Measurements from ENCODE around the gene RIMBP2. TPM values are rescaled to one million over a fixed set of nuclear protein-coding genes. Genes with fewer than 3 reads are reported as not detected.
A peak's percentile ranks its signal among the peaks of the same experiment; 100 is the strongest.

RIMBP2 gene
- total and polyA plus RNA-seq, 5 donors: 0.05 to 0.28 TPM; not detected in 3

DNA sequence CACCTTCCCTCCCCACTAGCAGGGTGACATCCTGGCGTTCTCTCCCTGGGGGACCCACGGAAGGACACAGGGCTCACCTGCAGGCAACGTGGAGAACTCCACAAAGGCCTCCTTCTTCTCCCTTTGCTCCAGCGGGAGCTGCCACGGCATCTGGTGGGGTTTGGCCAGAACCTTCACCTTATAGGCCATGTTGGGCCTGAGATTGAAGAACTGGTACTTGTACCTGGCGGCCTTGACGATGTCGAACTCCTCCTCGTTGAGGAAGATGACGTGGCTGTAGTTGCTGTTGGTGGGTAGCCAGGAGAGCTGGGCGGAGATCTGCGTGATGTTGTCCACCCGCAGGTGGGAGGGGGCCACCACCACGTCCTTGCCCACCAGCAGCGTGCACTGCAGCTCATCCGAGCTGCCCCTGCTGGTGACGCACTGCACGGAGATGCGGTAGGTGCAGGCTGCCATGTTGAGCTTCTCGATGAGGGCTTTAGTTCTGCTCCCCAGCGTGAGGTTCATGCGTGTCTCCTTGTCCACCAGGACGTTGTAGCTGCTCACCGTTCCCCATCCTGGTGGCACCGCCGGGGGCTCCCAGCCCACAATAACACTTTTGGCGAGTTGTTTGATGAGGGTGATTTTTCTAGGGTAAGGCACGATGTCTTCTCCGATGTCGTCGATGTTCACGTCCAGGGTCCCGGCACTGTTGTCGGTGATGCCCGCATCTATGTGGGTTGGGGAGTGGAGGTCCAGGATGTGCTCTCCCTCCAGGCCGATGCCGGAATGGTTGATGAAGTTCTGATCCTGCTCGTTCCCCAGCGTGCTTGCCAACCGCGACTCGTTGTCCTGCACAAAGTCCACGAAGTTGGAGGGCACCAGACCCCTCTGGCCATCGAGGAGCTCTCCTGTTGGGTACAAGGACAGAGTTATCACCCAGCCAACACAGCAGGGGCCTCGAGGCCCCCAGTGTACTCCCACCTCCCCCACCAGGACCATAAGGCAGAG lies 274.0 kb downstream of the RIMBP2 start:
- Histone ChIP-seq H3K27me3 (ENCODE audit: control insufficient read depth, insufficient read depth) (no peaks in the 10 kb centered on the region), H3K4me3 (ENCODE audit: low read length) (no peak overlapping the region), H3K4me1 (ENCODE audit: control insufficient read depth, insufficient read depth, low read length) (no peaks in the 10 kb centered on the region), H3K9me3 (ENCODE audit: control insufficient read depth, low read length) (no peaks in the 10 kb centered on the region), H3K27ac (ENCODE audit: low read length) (no peak overlapping the region)
- intact Hi-C loops (cut with DNase I): no loop called here
- WGBS: 91% methylated on average over 45 of the region's 45 CpGs
- ATAC-seq (no peak), DNase-seq (peak in 1 of 3 donors; percentile 41)

DNA sequence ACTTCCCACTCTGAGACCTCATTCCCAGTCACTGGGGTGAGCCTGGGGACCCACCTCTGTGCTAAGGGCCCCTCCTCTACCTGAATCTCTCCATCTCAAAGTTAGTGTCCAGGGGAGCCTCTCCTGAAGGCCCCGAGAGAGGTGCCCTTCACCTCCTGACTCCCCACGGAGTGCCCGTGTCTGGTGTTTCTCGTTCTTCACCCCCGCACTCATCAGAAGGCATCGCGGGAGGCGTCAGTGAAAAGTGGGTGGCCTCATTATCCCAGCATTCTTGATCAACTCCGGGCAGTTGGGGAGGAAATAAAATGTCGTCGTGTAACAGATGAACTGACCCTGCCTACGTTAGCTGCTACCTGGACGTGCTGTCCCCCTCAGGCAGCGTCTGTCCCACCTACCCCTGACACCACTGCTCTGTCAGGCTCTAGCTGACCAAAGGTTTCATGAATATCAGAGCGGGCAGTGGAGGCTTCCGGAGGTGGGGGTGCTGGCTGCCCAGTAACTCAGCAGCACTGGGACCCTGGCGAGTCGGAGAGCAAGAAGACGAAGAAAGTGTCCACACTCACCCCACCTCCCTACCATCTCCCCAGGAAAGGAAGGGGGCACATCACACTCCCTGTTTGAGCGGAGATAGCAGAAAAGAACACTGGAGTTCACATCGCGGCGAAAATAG lies 275.6 kb downstream of the RIMBP2 start:
- intact Hi-C loops (cut with DNase I): no loop called here

DNA sequence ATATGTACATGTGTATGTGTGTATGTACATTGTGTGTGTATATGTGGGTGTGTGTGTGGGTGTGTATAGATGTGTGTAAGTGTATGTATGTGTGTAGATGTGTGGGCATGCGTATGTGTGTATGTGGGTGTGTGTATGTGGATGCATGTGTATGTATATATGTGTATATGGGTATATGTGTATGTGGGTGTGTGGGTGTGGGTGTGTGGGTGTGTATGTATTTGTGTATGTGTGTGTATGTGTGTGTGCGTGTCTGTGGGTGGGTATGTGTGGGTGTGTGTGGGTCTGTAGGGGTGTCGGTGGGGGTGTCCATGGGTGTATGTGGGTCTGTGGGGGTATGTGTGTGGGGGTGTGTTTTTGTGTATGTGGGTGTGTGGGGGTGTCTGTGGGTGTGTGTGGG lies 276.8 kb downstream of the RIMBP2 start:
- H3K4me3 ChIP-seq (ENCODE audit: low read length): no peak overlapping the region
- H3K27ac ChIP-seq (ENCODE audit: low read length): no peak overlapping the region
- H3K9me3 ChIP-seq (ENCODE audit: control insufficient read depth, low read length): no peaks in the 10 kb centered on the region
- H3K27me3 ChIP-seq (ENCODE audit: control insufficient read depth, insufficient read depth): no peaks in the 10 kb centered on the region
- DNase-seq: no peak
- 95% methylated on average over 3 of the region's 3 CpGs for WGBS
- H3K4me1 ChIP-seq (ENCODE audit: control insufficient read depth, insufficient read depth, low read length): no peaks in the 10 kb centered on the region
- intact Hi-C loops (cut with DNase I): no loop called here
- ATAC-seq: no peak

More for the DNA sequence above, 275.6 kb downstream of the RIMBP2 start:
- H3K4me3 ChIP-seq (ENCODE audit: low read length): no peak overlapping the region
- no peaks in the 10 kb centered on the region for H3K9me3 ChIP-seq (ENCODE audit: control insufficient read depth, low read length)
- no peaks in the 10 kb centered on the region for H3K27me3 ChIP-seq (ENCODE audit: control insufficient read depth, insufficient read depth)
- no peaks in the 10 kb centered on the region for H3K4me1 ChIP-seq (ENCODE audit: control insufficient read depth, insufficient read depth, low read length)
- H3K27ac ChIP-seq (ENCODE audit: low read length): no peak overlapping the region
- no peak for ATAC-seq
- peak in 1 of 3 donors; percentile 16 for DNase-seq
- 92% methylated on average over 23 of the region's 23 CpGs for WGBS

DNA sequence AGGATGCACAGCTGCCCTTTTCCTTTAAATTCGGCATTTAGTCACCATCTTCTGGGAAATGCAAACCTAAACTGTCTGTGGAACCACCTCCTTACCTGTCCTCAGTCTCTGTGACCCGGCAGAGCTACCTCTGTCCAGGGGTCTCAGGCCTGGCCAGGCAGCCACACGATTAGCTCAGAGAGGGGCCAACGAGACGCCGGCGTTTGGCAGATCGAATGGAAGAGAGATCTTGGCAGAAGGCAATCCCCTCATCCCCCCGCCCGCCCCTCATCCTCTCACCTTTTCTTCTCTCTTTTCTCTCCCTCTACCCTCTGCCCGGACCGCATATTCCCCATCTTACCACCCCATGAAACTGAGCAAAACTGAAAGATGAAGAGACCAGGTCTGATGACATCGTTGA lies 277.4 kb downstream of the RIMBP2 start:
- 93% methylated on average over 13 of the region's 13 CpGs for whole genome bisulfite sequencing
- DNase-seq: peak in 1 of 3 donors; percentile 7
- Histone ChIP-seq H3K27me3 (ENCODE audit: control insufficient read depth, insufficient read depth) (no peaks in the 10 kb centered on the region), H3K27ac (ENCODE audit: low read length) (no peak overlapping the region), H3K4me3 (ENCODE audit: low read length) (no peak overlapping the region), H3K4me1 (ENCODE audit: control insufficient read depth, insufficient read depth, low read length) (no peaks in the 10 kb centered on the region), H3K9me3 (ENCODE audit: control insufficient read depth, low read length) (no peaks in the 10 kb centered on the region)
- ATAC-seq: no peak
- intact Hi-C loops (cut with DNase I): no loop called here

DNA sequence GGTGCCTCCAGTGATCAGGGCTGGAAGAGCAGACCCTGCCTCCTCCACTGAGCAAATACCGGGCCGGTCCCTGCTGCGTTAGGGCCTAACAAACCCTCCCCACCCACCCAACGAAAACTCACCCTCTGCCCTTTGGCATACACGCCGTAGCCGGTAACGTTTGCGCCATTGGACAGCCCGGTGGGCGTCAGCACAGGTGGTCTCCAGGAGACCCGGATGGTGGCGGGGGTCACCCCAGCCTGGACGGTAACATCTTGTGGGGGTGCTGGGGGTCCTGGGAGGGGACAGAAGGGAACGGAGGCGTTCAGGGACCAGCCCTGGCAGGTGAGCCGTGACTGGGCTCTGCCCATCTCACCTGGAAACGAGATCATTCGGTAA lies 277.9 kb downstream of the RIMBP2 start:
- H3K27me3 ChIP-seq (ENCODE audit: control insufficient read depth, insufficient read depth): no peaks in the 10 kb centered on the region
- H3K4me3 ChIP-seq (ENCODE audit: low read length): no peak overlapping the region
- no peaks in the 10 kb centered on the region for H3K9me3 ChIP-seq (ENCODE audit: control insufficient read depth, low read length)
- intact Hi-C loops (cut with DNase I): no loop called here
- H3K4me1 ChIP-seq (ENCODE audit: control insufficient read depth, insufficient read depth, low read length): no peaks in the 10 kb centered on the region
- ATAC-seq (no peak), DNase-seq (peak in 1 of 3 donors; percentile 32)
- H3K27ac ChIP-seq (ENCODE audit: low read length): no peak overlapping the region
- WGBS: 95% methylated on average over 19 of the region's 19 CpGs

DNA sequence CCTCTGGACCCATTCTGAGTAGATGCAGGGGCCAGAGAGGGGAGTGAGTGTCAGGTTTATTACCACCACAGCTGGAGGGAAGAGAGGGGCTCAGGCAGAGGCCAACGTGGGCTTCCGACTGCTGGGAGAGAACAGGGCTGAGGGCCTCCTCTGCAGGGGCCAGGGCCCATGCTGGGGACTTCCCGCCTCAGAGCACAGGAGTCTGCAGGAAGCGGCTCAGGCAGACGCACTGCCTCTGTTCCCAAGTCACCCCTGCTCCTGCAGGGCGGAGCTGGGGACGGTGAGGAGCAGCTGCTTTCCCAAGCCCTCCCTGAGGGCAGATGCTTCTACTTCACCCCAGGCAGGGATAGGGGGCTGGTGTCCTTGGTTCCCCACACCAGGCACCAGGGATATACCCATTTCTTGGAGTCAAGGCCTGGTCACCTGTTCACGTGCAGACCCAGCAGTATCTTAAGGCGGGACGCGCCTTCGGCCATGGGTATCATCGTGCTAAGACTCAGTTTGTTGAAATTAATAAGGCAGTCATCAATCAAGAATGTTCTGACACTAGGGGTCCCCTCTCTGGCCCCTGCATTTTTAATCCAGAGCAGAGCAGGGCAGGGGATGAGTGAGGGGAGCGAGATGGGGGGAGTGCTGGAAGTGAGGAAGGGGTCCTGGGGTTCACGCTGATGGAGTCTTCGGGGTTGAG lies 278.4 kb downstream of the RIMBP2 start:
- H3K9me3 ChIP-seq (ENCODE audit: control insufficient read depth, low read length): no peaks in the 10 kb centered on the region
- intact Hi-C loops (cut with DNase I): no loop called here
- no peak for ATAC-seq

DNA sequence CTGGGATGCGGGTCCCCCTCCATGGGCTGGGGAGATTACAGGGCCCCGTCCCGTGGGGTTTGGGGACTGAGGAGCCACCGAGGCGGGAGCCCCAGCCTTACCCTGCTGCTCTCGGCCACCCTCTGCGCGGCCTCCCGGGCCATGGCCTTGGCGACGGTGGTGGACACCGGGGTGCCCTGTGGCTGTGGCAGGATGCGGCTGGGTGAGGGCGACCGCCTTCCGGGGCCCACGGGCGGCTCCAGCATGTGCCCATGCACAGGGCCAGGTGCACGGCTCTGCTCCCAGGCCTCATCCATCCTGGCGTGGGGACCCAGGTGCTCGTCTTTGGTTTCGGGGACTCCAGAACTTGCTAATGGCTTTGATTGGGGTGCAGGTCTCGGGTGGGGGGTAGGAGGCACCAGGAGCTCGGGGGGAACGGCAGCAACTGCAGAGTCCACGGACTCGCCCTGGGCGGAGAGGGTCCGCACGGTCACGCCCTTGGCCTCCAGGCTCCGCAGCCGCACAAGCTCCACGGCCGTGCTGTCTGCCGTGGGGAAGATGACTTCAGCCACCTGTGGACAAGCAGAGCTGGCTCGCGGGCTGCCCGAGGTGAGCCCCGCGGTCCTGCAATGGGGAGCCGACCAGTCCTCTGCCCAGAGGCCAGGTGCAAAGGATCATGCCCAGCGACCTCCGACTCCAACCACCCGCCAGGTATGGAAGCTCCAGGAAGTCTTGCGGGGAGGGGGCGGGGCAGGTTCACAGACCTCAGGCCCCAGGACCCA lies 279.2 kb downstream of the RIMBP2 start:
- DNase-seq (peak in 1 of 3 donors; percentile 43), ATAC-seq (no peak)
- 94% methylated on average over 47 of the region's 47 CpGs for WGBS
- no peaks in the 10 kb centered on the region for H3K9me3 ChIP-seq (ENCODE audit: control insufficient read depth, low read length)
- H3K27me3 ChIP-seq (ENCODE audit: control insufficient read depth, insufficient read depth): no peaks in the 10 kb centered on the region
- intact Hi-C loops (cut with DNase I): no loop called here
- H3K4me3 ChIP-seq (ENCODE audit: low read length): no peak overlapping the region
- no peak overlapping the region for H3K27ac ChIP-seq (ENCODE audit: low read length)
- no peaks in the 10 kb centered on the region for H3K4me1 ChIP-seq (ENCODE audit: control insufficient read depth, insufficient read depth, low read length)

More for the DNA sequence above, 278.4 kb downstream of the RIMBP2 start:
- H3K27me3 ChIP-seq (ENCODE audit: control insufficient read depth, insufficient read depth): no peaks in the 10 kb centered on the region
- H3K4me3 ChIP-seq (ENCODE audit: low read length): no peak overlapping the region
- H3K4me1 ChIP-seq (ENCODE audit: control insufficient read depth, insufficient read depth, low read length): no peaks in the 10 kb centered on the region
- 88% methylated on average over 16 of the region's 16 CpGs for WGBS
- no peak overlapping the region for H3K27ac ChIP-seq (ENCODE audit: low read length)
- DNase-seq: no peak

DNA sequence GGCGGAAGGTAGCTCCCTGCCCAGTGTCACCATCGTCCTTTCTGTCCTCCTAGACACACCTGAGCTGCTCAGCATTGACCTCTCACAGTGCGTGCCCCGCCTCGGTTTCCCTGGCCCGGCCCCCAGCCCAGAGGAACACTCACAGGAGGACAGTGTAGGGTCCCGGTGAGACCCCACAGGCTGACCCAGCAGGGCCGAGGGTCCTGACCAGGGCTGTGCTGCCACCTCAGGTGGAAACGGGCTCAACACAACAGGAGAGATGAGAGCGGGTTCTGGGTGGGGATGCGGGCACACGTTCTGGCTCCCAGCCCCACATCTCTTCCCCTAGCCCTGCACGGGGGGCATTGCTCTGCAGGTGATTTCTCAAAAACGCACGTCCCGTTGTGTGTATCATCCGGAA lies 280.3 kb downstream of the RIMBP2 start:
- Histone ChIP-seq H3K4me3 (ENCODE audit: low read length) (no peak overlapping the region), H3K4me1 (ENCODE audit: control insufficient read depth, insufficient read depth, low read length) (no peaks in the 10 kb centered on the region), H3K27me3 (ENCODE audit: control insufficient read depth, insufficient read depth) (no peaks in the 10 kb centered on the region), H3K9me3 (ENCODE audit: control insufficient read depth, low read length) (no peaks in the 10 kb centered on the region), H3K27ac (ENCODE audit: low read length) (no peak overlapping the region)
- 90% methylated on average over 17 of the region's 17 CpGs for WGBS
- peak in 1 of 3 donors; percentile 21 for DNase-seq
- intact Hi-C loops (cut with DNase I): no loop called here
- ATAC-seq: no peak

DNA sequence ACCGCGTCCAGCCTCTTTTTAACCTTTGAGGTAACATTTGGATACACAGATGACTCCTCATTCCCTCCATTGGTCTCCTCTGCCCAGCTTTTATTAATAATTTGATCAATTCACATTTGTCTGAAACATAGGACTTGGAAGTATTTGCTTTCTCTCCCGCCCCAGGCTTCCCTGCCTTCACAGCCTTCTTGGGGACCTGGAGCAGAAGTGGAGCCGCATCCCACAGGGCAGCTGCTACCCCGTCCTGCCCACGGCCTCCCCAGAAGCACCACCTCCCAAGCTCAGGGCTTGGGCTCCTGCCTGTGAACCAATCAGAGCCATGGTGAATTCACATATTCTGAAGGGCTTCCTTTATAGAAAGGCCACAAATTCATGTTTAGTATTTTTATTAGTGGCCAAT lies 280.8 kb downstream of the RIMBP2 start:
- H3K4me3 ChIP-seq (ENCODE audit: low read length): no peak overlapping the region
- intact Hi-C loops (cut with DNase I): no loop called here
- no peaks in the 10 kb centered on the region for H3K9me3 ChIP-seq (ENCODE audit: control insufficient read depth, low read length)
- ATAC-seq (no peak), DNase-seq (no peak)
- 80% methylated on average over 6 of the region's 6 CpGs for WGBS
- H3K4me1 ChIP-seq (ENCODE audit: control insufficient read depth, insufficient read depth, low read length): no peaks in the 10 kb centered on the region
- H3K27ac ChIP-seq (ENCODE audit: low read length): no peak overlapping the region
- H3K27me3 ChIP-seq (ENCODE audit: control insufficient read depth, insufficient read depth): no peaks in the 10 kb centered on the region

DNA sequence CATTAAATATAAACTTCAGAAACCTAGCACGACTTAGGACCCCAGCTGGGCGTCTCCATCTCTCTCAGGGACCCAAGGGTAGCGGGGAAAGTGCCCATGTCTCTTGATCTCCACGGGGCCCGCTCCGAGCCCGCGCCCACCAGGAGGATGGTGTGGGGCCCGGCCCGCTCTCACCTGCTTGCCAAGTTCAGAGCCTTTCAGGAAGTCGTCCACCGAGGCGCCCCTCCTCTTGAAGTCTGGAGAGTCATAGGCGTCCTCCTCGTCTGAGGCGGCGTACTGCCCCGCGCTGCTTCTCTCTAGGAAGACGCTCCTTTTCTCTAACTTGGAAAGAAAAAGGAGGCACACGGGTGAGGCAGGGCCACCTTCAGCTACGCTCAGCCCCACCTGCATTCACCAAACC lies 281.5 kb downstream of the RIMBP2 start:
- 89% methylated on average over 22 of the region's 22 CpGs for WGBS
- H3K4me3 ChIP-seq (ENCODE audit: low read length): no peak overlapping the region
- DNase-seq: peak in 1 of 3 donors; percentile 14
- ATAC-seq: no peak
- no peaks in the 10 kb centered on the region for H3K4me1 ChIP-seq (ENCODE audit: control insufficient read depth, insufficient read depth, low read length)
- H3K27ac ChIP-seq (ENCODE audit: low read length): no peak overlapping the region
- H3K9me3 ChIP-seq (ENCODE audit: control insufficient read depth, low read length): no peaks in the 10 kb centered on the region
- H3K27me3 ChIP-seq (ENCODE audit: control insufficient read depth, insufficient read depth): no peaks in the 10 kb centered on the region
- intact Hi-C loops (cut with DNase I): no loop called here
